Embryonic facial prominence (tissue), 1 donor: Measurements from ENCODE around the gene EFHC1.

Source experiments
- DNase-seq: peaks from one replicate; pipeline ENCODE4 v3.0.0-alpha.2; 2016; ENCODE audit errors: extremely low spot score

Gene EFHC1

GRCh38 chr6:52518279-52518945, 98.3 kb downstream of the EFHC1 start:
- no peak for DNase-seq

DNA sequence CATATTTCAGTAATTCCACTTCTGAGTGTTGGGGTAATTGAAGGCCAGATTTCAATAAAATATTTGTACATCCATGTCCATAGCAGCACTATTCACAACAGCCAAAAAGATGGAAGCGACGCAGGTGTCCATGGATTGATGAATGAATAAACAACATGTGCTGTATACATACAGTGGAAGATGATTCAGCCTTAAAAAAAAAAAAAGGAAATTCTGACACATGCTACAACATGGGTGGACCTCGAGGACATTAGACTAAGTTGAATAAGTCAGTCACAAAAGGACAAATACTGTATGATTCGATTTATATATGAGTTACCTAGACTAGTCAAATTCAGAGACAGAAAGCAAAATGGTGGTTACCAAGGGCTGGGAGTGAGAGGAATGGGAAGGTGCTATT, 99.5 kb downstream of the EFHC1 start:
- DNase-seq: no peak

GRCh38 chr6:52522151-52522626, 102.0 kb downstream of the EFHC1 start:
- DNase-seq: no peak

DNA sequence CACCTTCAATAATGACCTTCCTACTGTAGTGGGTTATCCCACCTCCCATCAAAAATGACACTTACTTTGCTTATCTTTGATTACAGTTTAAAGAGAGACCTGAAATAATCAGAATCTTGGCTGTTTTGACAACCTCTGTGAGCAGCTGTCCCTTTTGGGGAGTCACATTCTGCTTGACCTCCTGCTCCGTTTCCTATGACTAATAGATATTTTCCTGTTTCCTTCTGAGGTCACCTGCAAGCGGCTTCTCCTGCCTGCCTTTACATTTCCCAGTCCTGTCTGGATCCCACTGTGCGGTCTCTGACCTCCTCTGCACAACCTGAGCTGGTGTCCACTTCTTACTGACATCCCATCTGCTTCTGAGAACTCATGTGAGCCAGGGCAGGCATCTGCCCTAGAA, 102.5 kb downstream of the EFHC1 start:
- DNase-seq: no peak

DNA sequence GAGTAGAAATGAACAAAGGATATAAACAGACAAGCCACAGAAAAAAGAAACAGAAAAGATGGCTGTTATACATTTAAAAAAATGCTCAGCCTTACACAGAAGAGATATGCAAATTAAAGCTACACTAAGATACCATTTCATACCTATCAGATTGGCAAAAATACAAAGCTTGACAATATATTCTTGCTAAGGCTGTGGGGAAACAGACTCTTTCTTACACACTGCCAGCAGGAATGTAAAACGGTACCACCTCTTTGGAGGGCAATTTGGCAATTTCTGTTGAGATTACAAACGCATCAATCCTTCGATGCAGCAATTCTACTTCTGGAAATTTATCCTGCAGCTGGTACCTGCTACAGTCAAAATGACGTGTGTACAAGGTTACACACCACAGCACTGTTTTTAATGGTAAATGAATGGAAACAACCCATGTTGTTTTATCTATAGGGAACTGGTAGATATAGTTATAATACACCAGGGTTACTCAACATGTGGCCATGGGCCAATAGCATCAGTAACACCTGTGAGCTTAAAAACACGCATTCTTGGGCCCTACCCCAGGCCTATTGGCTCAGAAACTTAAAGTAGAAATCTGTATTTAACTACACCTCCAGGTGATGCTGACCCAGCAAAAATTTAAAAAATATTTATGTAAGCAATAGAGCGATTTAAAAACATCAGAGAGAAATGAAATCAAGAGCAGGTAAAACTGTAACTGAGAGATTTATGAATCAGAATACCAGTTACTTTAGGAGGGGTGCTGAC, 103.4 kb downstream of the EFHC1 start:
- DNase-seq: no peak

GRCh38 chr6:52524918-52525317, 104.8 kb downstream of the EFHC1 start:
- DNase-seq: no peak

GRCh38 chr6:52526634-52527033, 106.5 kb downstream of the EFHC1 start:
- DNase-seq: no peak

- DNase-seq: no peak
Observed at GRCh38 chr6:52527436-52527835, 107.3 kb downstream of the EFHC1 start.

DNA sequence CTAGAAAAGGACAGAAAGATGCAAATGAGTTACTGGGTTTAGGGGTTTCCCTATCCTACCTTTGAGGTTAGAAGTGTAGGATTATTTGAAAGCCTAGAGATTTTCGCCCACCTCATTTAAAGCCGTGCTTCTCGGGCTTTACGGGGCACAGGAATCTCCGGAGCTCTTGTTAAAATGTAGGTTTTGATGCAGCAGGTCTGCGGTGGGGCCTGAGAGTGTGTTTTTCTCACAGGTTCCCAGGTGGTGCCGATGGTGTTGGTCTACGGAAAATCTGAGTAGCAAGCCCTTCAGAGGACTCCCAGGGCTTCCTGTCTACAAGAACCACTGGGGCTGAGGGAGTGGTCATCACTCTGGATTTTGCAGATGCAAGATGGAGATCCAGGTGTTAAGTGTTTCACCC, 109.2 kb downstream of the EFHC1 start:
- no peak for DNase-seq

DNA sequence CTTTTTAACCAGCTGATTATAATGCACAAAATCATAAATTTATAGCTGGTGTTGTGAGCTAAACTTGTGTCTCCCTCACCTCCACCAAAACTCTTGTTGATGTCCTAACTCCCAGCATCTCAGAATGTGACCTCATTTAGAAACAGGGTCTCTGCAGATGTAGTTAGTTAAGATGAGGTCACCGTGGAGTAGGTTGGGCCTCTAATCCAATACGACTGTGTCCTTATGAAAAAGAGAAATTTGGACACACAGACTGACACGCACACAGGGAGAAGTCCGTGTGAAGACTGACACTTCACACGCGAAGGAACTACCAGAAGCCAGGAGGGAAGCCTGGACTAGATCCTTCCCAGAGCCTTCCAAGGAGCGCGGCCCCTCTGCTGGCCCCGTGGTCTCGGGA, 110.2 kb downstream of the EFHC1 start:
- DNase-seq: no peak

DNA sequence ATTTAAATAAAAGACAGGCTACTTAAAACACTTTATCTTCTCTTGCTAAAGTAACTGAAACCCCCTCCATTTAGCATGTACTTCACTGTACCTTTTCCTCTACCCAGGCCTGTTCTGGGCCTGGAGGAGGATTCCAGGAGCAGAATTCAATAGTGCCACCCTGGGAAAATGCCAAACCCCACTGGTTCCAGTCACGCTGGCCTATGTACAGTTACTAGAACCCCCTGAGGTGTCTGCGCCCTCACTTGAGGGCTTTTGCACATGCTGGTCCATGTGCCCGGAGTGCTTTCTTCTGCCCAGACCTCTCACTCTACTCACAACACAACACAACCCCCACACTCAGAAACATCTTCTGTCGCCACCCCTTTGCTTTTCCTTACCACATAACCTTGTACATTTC, 111.3 kb downstream of the EFHC1 start:
- DNase-seq: no peak

DNA sequence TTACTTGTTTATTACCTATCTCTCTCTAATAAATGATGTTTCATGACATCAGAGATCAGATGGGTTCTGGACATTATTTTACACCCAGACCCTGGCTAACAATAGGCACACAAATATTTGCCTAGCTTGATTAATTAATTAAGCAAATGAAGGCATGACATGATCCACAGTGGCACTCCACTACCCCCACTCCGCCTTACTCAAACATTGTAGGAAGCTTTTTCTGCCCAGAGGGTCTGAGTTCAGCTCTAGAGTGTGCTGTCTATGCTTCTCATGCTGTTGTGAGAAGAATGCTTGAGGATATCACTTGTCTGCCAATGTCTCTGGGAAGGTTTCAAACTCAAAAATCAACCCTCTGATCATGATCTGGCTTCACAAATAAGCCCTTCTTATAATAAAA, 111.7 kb downstream of the EFHC1 start:
- DNase-seq: no peak

DNA sequence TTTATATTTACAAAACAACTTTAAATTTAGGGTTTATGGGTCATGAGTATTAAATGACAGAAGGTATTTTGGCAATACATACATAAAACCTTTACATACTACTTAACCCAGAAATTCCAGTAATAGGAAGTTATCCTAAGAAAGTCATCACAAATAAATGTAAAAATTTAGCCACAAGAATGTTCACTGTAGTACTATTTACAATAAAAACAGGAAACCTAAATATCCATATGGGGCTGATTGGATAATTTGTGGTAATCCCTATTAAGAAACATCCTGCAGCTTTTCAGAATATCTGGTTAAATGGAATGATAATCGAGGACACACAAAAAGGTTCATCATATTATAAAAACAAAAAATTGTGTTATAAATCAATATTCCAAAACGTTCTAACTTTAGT, 112.3 kb downstream of the EFHC1 start:
- no peak for DNase-seq

- DNase-seq: no peak
Observed at GRCh38 chr6:52533491-52533890, 113.3 kb downstream of the EFHC1 start.

DNA sequence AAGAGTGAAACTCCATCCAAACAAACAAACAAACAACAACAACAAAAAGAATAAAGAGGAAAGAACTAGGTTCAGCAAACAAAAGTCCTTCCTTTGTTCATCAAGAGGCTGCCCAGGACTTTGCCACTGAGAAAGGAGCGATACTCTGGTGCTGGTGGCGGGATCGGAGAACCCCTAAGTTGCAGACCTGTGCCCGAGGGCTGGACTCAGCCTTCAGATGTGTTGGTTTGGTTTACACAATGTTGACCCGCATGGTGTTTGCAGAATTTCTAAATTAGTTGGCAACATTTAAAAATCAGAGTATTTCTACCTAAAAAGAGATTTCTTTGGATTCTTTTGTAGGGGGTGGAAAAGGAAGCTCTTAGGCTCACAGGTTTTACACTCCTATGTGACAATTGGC, 114.2 kb downstream of the EFHC1 start:
- no peak for DNase-seq

DNA sequence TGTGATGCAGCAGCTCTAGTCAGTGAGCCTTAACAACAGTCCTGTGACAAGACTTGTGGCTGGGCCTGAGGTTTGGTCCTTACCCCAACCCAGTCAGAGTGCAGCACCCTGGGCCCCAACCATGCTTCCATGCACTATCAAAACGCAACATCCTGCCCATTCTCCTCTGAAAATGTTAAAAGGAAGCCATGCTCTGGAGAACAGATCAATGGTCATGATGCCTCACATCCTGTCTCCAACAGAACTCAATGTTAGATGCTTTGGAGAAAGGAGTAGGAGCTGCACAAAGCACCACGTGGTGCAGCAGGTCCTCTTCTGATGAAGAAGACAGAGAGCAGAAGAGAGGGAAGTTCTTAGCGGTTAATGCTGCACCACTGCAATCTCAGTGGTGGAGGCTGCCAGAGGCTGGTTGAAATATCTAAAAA, 114.8 kb downstream of the EFHC1 start:
- no peak for DNase-seq

DNA sequence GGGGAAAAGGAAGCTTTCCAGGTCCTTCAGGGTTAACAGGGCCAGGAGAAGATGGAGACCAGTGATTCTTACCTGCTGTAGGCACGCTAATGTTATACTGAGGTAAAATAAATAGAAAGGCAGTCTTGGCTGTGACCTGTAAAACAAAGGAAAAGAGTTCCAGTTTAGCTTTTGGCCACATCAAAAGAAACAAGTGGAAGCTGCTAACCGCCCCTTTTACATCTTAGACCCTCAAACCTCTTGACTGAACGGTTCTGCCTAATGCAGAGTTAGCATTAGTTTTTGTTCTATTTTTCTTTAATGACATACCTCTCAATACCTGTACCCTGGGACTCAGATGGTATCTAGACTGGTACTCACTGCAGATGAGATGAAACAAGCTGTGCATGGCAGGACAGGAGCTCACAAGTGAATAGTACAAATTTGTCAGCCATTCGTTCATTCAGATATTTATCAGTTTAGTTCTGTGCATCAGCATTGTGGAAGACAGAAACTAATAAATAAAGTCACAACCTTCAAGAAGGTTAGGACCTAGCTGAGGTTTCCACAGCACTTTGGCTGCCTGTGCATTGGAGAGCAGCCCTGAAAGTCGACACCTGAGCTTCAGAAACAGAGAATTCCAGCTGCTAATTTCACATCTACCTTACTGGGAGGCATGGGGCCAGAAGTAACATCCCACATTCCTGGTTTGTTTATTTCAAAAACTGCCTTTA, 115.7 kb downstream of the EFHC1 start:
- DNase-seq: no peak

DNA sequence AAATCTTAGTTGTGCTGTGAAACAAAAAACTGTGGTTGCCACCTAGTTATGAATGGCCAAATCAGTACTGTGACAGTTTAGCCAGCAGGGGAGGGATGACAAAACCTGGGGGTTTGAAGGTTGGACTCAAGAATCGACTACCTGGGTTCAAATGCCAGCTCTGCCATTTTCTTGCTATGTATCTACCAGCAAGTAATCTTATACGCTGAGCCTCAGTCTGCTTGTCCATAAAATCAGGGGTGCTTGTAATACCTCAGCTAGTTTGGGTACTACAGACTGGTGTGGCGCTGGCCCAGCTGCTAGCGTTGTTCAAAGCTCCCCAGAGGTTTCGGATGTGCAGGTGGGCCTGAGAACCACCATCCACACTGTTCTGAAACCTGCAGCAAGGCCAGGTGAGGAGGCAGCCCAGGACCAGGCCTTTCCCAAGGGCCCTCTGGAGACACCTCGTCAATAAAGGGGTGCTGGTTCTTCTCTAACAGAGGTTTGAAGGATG, 116.3 kb downstream of the EFHC1 start:
- DNase-seq: no peak

DNA sequence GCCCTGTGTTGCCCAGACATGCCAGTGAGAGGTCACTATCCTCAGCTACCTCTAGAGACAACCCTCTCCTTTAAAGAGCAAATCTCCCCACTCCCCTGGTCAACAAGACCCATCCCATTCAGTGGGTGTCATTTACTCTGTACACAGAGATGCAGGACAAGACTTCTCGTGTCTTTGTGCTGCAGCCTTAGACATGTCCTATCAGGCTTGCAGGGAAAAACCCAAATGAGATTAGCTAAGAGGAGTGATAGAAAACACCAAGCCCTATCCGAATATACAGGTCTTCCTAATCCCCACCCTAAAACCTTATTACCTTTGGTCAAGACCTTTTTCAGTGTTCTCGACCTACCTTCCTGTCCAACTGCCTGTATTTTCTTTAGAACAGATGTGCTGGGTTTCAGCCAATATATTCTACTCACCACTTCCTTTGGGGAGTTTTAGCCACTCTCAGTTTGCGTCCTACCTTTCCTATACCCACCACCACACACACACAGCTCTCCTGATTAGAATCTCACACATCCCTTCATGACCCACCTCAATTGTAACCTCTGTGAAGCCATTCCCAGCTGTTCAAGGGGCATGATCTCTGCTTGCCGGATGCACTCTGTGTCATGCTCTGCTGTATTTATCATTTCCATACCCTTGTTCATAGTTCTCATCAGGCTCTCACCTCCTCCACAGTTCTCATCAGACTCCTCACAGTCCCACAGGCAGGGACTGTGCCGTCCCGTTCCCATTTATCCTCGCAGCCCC, 117.0 kb downstream of the EFHC1 start:
- DNase-seq: no peak

DNA sequence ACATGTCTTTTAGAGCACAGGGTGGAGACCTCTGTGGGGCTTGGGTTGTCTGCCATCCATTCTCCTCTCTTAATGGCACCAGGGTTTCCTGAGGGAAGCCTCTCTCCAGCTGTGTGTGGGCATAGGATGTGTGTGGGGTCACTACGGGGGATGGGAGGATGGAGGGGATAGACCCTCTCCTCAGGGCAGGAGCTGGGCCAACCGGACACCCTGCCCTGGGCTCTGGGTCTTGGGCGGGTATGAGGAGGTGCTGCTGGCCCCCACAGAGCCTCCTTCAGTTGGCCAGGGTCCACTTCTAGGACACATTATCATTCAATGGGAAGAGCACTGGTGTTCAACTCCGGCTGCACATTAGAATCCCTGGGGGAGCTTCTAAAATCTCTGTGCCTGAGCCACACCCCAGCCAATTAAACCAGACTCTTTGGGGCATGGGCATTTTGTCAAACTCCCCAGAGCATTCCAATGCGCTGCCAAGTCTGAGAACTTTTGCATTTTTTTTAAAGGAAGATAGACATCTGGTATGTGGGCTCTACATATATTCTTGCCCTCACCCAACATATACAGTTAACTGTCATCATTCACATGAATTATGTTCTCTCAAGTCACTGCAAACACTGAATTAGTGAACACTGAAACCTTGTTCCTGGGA, 118.2 kb downstream of the EFHC1 start:
- no peak for DNase-seq

DNA sequence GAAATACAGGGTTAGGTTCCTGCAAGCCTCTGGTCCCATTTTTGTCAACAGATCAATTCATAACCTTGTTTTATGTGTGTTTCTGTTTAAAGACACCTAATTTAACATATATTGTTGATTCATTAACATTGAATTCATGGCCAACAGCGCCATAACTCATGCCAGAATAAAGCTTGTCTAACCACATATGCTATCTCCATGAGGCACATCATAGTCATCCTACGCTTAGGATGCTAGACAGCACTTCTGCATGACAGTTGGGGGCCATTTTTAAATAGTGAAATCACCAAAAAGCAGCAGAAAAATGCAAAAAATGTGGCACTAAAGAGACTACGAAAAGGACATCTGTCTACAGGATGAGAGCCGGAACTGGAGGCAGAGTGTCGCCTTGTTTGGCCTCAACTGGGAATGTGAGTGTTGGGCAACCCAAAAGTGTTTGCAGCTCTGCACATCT, 118.8 kb downstream of the EFHC1 start:
- no peak for DNase-seq
